DMS153 treated with DMSO at 0.1 percent for 48 hours (cell line): ENCODE results near the gene CILP2.
A peak's percentile ranks its signal among the peaks of the same experiment; 100 is the strongest.

Source experiments
- DNase-seq: peaks from one replicate; lab custom pipeline; 2025; ENCODE audit not compliant: unreplicated experiment; lab: John Stamatoyannopoulos, UW

Gene CILP2

DNA sequence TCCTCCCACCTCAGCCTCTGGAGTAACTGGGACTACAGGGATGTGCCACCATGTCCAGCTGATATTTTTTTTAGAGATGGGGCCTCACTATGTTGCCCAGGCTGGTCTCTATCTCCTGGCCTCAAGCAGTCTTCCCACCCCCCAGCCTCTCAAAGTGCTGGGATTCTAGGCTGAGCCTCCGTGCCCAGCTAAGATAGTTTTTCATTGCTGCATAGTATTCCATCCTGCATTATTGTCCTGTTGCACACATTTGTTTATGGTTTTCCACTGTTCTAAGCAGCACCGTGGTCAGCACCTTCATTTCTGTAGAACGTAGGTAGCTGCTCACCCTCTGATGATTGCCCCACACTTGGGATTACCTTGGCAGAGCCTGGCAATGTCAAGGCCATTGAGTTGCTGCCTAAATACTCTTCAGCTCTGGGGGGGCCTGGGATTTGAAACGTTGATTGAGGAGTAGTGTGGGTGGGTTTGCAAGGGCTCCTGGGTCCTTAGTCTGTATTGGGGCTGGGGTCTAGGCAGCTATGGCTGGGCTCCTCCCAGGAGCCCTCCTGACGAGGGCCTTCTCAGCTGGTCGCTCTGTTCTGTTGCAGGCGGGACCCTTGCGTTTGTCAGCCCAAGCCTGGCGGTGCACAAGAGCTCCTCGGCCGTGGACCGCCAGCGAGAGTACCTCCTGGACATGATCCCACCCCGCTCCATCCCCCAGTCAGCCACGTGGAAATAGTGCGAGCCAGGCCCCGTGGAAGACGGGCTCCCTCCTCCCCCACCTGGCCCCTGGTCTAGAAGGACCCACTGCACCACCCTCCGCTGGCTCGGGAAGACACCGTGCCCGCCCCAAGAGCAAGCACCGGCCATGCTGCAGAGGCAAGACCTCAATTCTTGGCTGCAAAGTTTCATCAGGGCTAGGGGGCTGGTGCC lies 33.1 kb upstream of the CILP2 start:
- DNase-seq = no peak

DNA sequence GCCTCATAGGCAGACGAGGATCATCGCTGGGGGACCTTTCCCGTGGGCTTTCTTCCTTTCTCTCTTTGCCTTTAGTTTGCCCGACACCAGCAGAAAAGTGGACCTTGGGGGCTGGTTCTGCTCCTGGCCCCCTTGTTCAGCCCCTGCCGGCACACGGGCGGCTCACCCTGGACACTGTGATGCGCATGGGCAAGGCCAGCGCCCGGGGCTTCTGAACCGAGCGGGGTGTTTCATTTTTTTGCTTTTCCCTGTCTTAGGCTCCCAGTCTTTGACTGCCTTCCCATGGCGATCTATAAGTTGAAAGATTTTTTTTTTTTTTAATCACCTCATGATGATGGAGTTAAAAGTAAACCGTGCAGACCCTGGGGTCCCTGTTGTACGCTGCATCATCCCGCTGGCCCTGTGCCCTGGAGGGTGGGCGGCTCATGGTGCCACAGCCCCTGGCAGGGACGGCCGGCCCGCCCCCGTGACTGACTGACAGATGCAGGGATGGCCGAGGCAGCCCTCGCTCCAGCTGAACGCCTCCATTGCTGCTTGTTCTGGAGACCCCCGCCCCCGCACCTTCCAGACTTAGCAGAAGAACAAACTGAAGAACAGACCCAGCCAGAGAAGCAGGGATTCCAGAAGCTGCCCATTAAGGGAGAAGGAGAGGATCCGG lies 32.3 kb upstream of the CILP2 start:
- no peak for DNase-seq

DNA sequence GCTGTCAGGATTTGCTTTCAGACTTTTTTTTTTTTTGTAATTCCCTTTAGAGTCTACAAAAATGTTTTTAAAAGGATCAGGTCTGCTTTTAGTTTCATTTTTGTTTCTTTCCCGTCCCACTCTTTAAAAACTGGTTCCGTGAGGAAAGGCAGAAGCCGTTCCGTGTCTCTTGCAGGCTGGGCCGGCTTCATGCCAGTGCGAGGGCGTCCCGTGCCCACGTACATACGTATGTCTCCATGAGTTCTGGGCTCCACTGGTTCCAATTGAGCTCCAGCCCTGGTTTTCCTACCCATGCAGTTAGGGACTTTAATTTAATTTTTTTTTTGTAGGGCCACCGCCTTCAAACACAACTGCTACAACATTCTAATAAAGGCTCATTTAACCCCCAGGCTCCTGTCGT lies 31.5 kb upstream of the CILP2 start:
- no peak for DNase-seq

DNA sequence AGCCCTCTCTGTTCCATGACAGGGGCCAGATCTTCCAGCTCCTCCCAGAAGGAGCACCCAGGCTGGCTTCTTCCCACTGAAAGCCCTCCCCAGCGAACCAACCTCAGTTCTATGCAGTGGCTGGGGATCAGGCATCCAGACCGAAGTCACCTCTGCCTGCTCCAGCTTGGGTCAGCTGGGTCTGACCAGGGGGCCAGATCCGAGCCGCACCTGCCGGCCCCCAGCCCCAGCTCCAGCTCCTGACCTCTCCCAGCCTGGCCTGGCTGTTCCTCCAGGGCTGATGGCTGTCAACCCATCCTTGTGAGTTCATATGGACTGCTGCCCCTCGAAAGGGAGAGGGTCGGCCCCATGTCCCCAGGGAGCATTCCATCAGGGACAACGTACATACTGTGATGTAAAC lies 30.7 kb upstream of the CILP2 start:
- DNase-seq = no peak

DNA sequence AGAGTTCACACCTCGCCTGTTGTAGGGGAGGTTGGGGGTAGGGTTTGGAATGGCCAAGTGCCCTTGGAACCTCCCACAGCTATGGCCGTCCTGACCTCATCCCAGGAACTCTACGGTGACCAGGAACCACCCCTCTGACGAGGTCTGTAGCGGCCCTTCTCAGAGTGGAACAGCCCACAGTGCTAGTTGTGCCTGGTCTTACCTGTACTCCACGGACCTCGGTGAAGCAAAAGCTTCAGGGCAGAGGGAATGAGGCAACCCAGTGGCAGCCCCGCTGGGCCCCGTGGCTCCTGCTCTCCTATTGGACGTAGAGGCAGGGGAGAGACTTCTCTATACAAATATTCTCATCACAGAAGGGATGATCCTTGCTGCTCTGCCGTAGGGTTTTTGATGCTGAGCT lies 29.8 kb upstream of the CILP2 start:
- DNase-seq = no peak

DNA sequence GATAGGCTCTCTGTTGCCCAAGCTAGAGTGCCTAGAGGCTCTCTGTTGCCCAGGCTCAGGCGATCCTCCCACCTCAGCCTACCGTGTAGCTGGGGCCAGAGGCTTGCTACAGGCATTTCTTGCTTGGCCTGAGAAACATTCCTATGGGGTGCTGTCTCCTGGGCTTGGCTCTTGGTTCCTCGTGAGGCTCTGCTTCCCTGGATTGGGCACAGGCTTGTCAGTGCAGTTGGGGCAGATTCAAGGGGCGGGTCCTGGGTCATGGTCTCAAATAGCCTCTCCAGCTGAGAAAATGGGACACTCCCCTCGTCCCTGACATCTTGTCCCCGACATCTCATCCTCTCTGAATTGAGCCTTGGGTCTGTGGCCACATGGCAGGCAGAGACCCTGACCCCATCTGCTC lies 27.6 kb upstream of the CILP2 start:
- DNase-seq = no peak

DNA sequence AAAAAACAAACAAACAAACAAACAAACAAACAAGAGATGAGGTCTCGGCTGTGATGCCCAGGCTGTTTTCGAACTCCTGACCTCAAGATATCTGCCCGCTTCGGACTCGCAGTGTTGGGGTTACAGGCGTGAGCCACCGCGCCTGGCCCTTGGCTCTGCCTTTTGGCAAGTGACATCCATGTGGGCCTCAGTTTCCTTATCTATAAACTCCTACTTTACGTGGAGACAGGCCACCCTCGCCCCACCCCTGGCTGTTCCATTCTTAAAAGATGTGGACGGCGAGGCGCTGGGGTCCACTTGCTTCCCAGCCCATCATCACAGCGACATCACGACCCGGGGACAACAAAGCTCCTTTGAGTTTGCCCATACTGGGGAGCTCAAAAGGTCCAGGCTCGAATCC lies 24.4 kb upstream of the CILP2 start:
- DNase-seq = no peak

DNA sequence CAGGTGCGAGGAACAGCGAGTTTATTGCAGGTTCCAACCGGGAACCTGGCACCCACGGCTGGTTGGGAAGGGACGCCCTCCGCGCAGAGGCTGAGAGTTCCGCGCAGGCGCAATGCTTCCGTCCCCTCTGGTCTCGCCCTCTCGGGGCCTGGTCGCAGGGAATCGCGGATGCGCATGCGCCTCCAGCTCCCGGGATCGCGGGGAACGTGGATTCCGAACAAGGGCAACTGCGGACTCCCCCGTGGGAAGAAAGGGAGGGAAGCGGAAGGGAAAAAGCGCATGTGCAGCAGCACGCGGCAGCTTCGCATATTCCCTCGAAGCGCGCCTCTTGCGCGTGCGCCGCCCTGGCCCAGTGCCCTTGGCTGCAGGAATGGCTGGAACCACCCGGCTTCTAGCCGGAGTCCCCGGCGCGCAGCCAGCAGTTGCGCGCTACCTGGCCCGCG lies 23.8 kb upstream of the CILP2 start:
- DNase-seq = no peak

DNA sequence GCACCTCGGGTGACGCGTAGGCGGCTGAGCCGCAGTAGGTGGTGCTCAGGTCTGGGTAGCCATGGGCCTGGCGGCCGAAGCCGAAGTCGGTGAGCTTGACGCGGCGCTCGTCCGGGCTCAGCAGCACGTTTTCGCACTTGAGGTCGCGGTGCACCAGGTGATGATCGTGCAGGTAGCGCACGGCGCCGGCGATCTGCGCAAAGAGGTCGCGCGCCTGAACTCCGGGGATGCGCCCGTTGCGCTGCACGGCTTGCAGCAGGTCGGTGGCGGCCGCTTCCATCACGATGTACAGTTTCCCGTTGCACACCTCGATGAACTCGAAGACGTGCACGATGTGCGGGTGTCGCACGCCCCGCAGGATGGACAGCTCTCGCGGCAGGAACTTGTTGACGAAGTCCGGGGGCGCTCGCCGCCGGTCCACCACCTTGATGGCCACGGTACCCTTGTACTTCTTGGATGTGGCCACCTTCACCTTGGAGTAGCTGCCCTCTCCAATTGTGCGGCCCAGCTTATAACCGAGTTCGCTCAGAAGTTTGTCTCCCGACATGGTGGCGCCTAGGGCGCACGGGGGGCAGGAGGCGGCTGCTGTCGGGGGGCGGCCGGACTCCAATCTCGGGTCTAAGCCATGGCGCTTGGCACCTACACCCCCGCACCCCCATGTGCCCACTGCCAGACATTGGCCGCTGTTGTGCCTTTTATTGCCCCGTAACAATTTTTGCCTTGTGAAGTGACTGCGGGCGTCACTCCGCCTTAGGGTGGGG lies 23.0 kb upstream of the CILP2 start, which contains the start of gene TSSK6:
TSSK6 (minus strand) TSS at position 668 of the 761 bp plus-strand sequence; CDS start at position 547, 121 bp downstream.
- no peak for DNase-seq

DNA sequence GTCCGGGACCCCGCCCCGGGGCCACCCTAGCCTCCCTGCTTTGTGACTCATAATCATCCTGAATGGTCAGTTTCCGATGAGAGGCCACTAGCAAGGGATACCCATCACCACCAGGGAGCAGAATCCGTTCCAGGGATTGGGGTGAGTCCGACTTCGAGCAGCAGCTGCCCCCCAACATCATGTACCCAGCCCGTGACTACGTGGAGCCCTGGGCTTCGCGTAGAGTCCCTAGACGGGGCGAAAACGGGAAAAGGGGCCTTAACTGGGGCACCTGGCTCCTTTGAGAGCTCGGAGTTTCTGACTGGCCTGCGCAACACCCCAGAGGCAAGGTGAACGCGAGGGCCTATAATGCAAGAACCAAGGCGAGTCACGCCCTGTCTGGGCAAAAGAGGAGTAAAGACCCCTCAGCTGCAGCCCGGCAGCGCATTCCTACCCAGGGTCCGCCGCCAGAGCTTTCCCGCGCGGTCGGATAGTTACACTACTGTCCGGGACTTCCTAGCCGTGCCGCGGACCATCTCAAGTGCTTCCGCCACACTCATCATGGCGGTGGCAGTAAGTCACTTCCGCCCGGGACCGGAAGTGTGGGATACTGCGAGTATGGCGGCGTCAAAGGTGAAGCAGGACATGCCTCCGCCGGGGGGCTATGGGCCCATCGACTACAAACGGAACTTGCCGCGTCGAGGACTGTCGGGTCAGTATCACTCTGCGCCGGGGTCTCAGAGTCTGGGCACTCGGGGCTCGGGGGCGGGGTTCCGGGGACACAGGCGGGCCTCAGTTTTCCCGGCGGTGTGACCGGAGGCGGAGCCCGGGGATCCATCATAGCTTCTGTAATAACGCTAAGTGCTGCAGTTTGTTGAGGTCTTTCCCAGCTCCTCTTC lies 22.2 kb upstream of the CILP2 start, which contains the start of gene NDUFA13:
NDUFA13 (plus strand) TSS at position 584 of the 878 bp plus-strand sequence; CDS start at position 598, 14 bp downstream.
- peak; percentile 76 for DNase-seq

DNA sequence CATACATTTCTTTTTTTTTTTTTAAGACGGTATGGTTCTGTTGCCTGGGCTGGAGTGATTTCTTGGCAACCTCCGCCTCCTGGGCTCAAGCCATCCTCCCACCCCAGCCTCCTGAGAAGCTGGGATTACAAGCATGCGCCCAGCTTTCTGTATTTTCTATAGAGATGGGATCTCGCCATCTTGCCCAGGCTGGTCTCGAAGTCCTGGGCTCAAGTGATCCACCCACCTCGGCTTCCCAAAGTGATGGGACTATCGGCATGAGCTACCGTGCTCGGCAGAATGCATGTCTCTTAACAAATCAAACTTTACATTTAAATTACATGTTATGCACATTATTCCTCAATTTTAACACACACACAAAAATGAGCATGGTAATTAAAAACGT lies 20.8 kb upstream of the CILP2 start:
- no peak for DNase-seq

DNA sequence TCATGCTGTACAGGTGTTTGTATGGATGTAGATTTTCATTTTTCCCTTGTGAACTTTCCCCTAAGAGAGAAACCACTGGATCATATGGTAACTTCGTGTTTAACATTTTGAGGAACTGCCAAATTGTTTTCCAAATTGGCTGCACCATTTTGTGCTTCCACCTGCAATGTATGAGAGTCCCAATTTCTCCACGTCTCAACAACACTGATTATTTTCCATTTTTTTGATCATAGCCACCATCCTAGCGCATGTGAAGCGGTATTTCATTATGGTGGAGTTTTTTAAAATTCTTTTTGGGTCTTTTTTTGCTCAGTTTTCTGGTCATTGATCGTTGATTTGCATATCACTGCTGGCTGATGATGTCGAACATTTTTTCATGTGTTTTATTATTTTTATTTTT lies 17.1 kb upstream of the CILP2 start:
- no peak for DNase-seq

DNA sequence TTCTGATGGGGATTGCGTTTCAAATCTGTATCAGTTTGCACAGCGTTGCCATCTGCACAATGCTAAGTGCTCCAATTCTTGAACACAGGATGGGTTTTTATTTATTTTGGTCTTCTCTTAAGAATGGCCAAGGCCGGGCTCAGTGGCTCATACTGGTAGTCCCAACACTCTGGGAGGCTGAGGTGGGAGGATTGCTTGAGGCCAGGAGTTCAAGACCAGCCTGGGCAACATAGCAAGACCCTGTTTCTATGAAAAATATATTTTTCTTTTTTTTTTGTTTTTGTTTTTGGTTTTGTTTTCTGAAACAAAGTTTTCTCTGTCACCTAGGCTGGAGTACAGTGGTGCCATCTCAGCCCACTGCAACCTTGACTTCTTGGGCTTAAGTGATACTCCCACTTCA lies 14.9 kb upstream of the CILP2 start:
- no peak for DNase-seq

DNA sequence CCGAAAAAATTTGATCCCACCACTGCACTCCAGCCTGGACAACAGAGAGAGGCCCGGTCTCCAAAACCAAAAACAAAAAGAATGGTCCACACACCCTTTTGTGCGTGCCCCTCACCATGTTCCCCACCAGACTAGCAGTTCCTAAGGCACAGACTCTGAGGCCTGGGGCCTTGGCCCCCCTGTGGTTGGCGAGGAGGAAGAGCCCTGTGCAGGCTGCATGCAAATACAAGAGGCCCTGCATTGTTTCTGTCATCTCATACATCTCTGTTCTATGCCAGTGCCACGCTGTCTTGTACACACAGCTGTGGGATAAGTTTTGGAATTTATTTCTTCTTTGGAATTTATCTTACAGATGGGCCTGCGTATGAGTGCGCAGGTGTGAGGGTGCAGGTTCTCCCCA lies 14.0 kb upstream of the CILP2 start:
- DNase-seq = no peak

DNA sequence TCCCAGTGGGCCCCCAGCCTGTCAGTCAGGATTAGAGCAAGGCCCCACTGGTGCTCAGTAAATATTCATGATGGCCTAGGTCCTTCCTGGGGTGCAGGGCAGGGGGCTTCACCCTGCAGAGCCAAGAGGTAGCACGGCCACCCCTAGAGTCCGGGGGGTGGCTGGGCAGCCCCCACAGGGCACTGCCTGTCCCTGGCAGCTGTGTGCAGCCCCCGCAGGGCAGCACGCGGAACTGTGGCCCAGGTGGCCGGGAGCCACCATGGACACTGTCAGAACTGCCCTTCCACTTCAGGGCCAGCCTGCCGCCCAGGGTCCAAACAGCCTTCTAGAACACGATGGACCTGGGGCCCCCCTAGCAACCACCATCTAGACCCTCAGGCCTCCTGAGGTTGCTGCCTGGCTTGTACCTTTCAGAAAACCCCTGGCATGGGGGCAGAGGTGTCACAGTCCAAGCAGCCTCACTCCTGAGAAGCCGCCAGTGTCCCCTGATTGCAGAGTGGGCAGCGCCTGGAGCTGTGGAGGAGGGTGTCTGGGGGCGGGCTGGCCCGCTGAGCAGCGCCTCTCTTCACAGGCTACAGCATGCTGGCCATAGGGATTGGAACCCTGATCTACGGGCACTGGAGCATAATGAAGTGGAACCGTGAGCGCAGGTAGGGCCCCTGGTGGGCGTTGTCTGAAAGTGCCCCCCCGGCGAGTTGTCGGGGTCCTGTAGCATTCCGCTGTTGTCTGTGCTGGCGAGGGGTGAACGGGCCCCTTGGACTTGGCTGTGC lies 12.3 kb upstream of the CILP2 start:
- DNase-seq = no peak

DNA sequence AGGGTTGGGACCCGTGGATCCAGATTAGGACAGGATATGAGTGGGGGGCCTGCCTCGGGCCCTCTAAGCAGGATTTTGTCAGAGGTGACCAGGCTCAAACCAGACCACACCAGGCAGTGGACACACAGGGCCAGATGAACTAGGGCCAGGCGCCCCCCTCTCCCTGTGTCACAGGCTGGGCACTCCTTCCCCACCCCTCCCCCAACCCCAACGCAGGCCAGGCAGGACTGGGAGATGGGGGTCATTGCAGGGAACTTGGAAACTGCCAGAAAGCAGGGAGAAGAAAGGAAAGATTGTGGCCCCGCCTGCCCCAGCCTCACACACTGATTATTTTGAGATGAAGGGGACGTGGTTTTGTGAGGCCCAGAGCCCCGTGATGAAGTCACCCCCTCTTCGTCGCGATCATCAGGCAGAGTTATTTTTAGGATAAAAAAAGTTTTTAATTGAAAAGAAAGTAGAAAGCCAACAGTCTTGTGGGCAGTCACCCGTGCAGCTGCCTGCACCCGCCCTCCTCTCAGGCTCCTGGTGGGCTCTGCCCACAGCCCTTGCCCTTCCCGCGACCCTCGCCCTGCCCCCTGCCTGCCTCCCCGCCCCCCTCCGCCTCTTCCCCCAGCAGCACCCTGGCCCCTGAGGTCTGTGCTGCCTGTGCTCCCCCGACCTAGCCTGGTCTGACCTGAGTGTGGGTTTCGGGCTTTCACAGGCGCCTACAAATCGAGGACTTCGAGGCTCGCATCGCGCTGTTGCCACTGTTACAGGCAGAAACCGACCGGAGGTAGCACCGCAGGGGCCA lies 11.3 kb upstream of the CILP2 start:
- no peak for DNase-seq

DNA sequence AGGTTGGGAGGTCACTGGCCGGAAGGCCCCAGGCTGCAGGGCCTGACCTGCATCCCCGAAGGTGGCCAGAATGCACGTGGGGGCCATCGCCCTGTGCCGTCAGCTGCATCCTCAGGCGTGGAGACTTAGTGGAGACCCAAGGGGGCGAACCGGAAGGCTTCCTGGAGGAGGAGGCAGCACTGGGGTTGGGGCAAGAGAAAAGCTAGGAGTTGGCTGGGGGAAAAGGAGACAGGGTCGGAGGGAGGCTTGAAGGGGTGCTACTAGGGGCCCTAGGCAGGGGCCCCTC lies 10.8 kb upstream of the CILP2 start:
- DNase-seq = no peak

DNA sequence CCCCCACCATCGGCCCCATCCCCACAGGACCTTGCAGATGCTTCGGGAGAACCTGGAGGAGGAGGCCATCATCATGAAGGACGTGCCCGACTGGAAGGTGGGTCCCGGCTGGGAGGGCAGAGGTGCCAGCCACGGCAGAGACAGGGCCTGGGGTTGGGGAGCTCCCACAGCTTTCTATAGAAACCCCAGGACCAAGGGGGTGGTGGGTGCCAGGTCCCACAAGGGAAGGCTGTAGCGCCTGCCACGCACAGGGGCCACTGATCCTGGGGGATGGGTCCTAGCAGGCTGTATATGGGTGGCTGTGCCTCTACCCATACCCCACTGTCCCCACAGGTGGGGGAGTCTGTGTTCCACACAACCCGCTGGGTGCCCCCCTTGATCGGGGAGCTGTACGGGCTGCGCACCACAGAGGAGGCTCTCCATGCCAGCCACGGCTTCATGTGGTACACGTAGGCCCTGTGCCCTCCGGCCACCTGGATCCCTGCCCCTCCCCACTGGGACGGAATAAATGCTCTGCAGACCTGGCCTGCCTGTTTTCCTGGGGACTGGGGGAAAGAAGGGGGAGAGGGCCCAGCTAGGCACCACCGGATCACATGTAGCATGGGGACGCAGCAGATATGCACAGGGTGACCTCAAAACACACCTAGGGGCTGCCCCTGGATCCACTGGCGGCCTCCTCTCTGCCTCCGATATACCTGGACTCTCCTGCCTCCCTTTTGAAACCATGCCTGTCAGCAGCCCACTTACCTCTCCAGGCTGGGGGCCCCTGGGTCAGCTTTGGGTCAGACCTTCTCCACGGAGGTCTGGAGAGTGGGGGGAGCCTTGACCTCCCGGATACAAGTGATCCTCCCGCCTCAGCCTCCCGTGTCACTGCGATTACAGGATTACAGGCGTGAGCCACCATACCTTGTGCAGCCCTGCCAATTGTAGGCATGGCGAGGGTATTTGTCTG lies 10.1 kb upstream of the CILP2 start:
- no peak for DNase-seq
